Spleen (tissue), 7 donors: Measurements from ENCODE around the gene CFAP90.

Experiments
- POLR2A ChIP-seq, 3 donors: fragments of 450-650 bp; IDR thresholded peaks; one replicate each; pipeline ENCODE4 v1.5.1; 2017; ENCODE audit warnings: antibody characterized with exemption in 3 of 3, mild to moderate bottlenecking in 1 of 3
- POLR2AphosphoS5 ChIP-seq, 3 donors: sonication (generic); formaldehyde crosslinking; IDR thresholded peaks; one replicate each; pipeline ENCODE4 v1.5.1; 2017; ENCODE audit warnings: antibody characterized with exemption in 3 of 3
- TF ChIP-seq, protein P1 (sequence below), 11 experiments: fragments of 200-600 bp in 7 of 11; fragments of 450-650 bp in 4 of 11; sonication (generic) in 4 of 11; IDR thresholded peaks in 8 of 11; conservative IDR thresholded peaks in 3 of 11; 1 replicate in 7 of 11; 2 replicates in 4 of 11; pipeline versions ENCODE4 v1.4.0 to v1.8.0; 2016 to 2021; ENCODE audit warnings: antibody characterized with exemption in 11 of 11, inconsistent platforms in 4 of 11, mild to moderate bottlenecking in 1 of 11
- donor health status: DM: no; HTN: no; CAD: no; lungs with moderate emphysema.
- donor health status: DM: no; HTN: no; CAD: no.
- donor health status: DM: no; HTN: no; CAD: no.

DNA sequence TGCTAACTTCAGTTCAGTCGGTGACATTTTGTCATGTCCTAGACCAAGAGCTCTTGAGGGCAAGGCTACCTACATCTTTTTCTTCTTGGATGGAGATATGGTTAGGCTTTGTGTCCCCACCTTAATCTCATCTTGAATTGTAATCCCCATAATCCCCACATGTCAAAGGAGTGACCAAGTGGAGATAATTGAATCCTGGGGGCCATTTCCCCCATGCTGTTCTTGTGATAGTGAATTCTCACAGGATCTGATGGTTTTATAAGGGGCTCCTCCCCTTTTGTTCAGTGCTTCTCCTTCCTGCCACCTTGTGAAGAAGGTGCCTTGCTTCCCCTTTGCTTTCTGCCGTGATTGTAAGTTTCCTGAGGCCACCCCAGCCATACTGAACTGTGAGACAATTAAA is 2.1 kb upstream of the CFAP90 start:
- TF ChIP-seq, protein P1, sequence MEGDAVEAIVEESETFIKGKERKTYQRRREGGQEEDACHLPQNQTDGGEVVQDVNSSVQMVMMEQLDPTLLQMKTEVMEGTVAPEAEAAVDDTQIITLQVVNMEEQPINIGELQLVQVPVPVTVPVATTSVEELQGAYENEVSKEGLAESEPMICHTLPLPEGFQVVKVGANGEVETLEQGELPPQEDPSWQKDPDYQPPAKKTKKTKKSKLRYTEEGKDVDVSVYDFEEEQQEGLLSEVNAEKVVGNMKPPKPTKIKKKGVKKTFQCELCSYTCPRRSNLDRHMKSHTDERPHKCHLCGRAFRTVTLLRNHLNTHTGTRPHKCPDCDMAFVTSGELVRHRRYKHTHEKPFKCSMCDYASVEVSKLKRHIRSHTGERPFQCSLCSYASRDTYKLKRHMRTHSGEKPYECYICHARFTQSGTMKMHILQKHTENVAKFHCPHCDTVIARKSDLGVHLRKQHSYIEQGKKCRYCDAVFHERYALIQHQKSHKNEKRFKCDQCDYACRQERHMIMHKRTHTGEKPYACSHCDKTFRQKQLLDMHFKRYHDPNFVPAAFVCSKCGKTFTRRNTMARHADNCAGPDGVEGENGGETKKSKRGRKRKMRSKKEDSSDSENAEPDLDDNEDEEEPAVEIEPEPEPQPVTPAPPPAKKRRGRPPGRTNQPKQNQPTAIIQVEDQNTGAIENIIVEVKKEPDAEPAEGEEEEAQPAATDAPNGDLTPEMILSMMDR (IDR thresholded peaks at IDR 0.05 in 8 of 11, conservative IDR thresholded peaks at IDR 0.05 in 3 of 11) = no peak
- TF ChIP-seq POLR2A (IDR thresholded peaks at IDR 0.05) = no peak
- no peak for TF ChIP-seq POLR2AphosphoS5 (IDR thresholded peaks at IDR 0.05)
